Activated gamma-delta T cell treated with anti-CD3 and anti-CD28 coated beads, Interleukin-2, amount 50 U/mL, for 16 hours (primary cell): Measurements from ENCODE around the gene ARHGAP32.
"Not testable (repeated sequence)": the region's sequence is repeated elsewhere in the genome, so short reads cannot be mapped to it uniquely, and the experiment has no call there.

Experiments used
- DNase-seq: peaks from one replicate; pipeline ENCODE4 v3.0.0-alpha.2; 2020; ENCODE audit warnings: low read depth

ARHGAP32 gene

GRCh38 chr11:128929991-128930390 is 262.1 kb downstream of the ARHGAP32 start:
- DNase-seq = no peak

GRCh38 chr11:128929468-128929867 is 262.7 kb downstream of the ARHGAP32 start:
- no peak for DNase-seq

DNA sequence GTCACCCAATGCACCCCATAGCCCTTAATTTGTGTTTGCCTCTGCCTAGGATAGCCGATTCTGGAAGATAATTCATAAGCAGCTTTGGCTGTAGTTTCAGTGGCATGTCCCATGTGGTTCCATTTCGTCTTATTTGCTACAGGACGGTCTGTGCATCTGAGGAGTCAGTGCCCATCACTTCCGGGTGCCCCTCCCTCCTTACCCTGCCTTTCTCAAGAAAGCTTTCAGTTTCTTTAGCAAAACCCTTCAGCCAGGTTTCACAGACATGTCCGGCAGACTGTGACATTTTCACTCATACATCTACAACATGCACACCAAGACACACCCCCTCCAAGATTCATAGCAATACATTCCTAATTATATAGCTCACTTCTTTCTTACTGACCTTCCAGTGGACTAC is 263.7 kb downstream of the ARHGAP32 start:
- no peak for DNase-seq

- DNase-seq = no peak
Measured at GRCh38 chr11:128927683-128928336, 264.3 kb downstream of the ARHGAP32 start.

GRCh38 chr11:128927108-128927461 is 265.0 kb downstream of the ARHGAP32 start:
- no peak for DNase-seq

- no peak for DNase-seq
Measured at GRCh38 chr11:128926437-128927107, 265.6 kb downstream of the ARHGAP32 start.

GRCh38 chr11:128926000-128926399 is 266.1 kb downstream of the ARHGAP32 start:
- DNase-seq = no peak

GRCh38 chr11:128925250-128925600 is 266.9 kb downstream of the ARHGAP32 start:
- DNase-seq = no peak

- no peak for DNase-seq
Measured at GRCh38 chr11:128924510-128925249, 267.4 kb downstream of the ARHGAP32 start.

DNA sequence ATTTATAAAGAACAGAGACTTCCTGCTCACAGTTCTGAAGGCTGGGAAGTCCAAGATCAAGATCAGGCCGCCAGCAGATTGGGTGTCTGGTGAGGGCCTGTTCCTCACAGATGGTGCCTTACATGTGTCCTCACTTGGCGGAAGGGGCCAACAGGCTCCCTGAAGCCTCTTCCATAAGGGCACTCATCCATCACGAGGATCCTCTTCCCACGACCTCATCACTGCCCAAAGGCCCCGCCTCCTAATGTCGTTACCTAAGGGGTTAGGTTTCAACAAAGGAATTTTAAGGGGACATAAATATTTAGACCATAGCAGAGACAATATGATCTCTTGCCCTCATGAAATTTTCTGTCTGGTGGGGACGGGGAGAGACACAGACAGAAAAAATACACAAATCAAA is 268.0 kb downstream of the ARHGAP32 start:
- DNase-seq = no peak

GRCh38 chr11:128921793-128922192 is 270.3 kb downstream of the ARHGAP32 start:
- DNase-seq = no peak

DNA sequence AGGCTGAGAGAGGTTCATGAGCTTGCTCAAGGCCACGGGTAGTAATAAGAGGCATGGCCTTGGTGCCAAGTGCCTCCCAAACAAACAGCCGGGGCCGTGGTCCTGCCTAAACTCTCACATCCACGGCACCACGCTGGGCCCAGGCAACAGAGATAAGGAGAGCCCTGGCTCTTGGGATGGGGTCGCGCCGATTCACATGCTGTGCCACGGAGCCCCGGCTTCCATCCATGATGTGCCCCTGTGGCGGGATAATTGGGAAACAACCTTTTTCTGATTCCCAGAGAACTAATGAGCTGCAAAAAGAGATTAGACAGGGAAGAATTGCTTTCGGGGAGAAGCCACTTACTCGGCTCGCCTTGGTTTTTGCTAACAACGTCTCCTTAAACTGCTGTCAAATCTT is 271.5 kb downstream of the ARHGAP32 start:
- DNase-seq = no peak

- DNase-seq = not testable (repeated sequence)
Measured at GRCh38 chr11:128919635-128920034, 272.5 kb downstream of the ARHGAP32 start.

GRCh38 chr11:128919216-128919615 is 272.9 kb downstream of the ARHGAP32 start:
- DNase-seq = no peak

DNA sequence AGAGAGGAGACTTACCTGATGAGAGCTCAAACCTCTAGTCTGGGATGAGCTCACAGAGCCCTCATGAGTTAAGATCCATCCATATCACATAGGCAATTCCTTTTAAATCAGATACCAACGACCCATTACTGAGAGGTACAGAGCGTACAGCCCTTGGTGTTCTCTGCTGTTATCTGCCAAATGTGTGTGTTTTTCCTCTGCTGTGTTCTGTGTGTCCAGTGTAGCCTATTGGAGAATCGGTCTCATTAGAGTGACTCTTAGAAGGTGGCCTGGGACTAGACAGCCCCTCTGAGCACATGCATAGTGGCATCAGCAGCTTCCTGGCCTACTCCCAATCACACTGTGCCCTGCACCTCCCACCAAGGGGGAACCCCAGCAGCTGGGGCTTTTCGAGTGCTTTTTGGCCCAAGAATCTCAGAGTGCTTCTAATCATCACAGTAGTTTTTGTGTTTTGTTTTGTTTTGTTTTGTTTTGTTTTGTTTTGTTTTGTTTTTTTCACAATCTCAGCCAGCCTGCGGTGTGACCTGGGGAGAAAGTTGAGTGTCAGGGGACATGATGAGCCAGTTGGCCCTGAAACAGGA is 274.9 kb downstream of the ARHGAP32 start:
- no peak for DNase-seq

- no peak for DNase-seq
Measured at GRCh38 chr11:128916681-128917080, 275.4 kb downstream of the ARHGAP32 start.

GRCh38 chr11:128916037-128916572 is 276.0 kb downstream of the ARHGAP32 start:
- no peak for DNase-seq

- DNase-seq = no peak
Measured at GRCh38 chr11:128915149-128915521, 277.0 kb downstream of the ARHGAP32 start.
